GM18499 (cell line): Measurements from ENCODE around the gene IFI35.
"Not testable (repeated sequence)": the region's sequence is repeated elsewhere in the genome, so short reads cannot be mapped to it uniquely, and the experiment has no call there.

Source experiments
- ATAC-seq: cut with Tn5 transposase; IDR thresholded peaks from one replicate; pipeline ENCODE4 v1.9.1; 2021; ENCODE audit warnings: moderate number of reproducible peaks; ENCODE audit not compliant: insufficient read depth, unreplicated experiment

The IFI35 gene

GRCh38 chr17:43044024-43044423, 37.4 kb downstream of the IFI35 start:
- ATAC-seq = no peak

GRCh38 chr17:43051969-43052368, 45.4 kb downstream of the IFI35 start:
- ATAC-seq = no peak

DNA sequence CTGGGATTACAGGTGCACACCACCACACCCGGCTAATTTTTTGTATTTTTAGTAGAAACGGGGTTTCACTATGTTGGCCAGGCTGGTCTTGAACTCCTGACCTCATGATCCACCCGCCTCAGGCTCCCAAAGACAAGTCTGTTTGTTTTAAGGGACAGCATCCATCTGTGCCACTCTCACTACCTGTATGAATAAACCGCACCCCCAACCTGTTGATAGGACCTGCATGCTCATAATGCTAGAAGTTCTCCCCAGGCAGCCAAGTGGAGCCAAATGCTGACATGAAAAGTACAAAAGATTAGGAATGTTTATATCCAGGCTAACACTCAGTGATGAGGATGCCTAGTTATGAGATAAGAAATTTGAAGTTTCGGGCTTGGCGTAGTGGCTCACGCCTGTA, 46.4 kb downstream of the IFI35 start:
- ATAC-seq = not testable (repeated sequence)

DNA sequence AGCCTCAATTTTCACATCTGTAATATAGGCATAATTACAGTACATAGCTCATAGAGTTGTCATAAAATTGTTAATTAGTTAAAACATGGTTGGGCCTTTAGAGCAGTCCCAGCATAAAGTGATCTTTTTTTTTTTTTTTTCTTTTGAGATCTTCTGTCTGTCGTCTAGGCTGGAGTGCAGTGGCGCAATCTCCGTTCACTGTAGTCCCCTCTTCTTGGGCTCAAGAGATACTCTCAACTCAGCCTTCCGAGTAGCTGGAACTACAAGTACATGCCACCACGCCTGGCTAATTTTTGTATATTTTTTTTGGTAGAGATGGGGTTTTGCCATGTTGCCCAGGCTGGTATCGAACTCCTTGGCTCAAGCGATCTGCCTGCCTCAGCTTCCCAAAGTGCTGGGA, 49.5 kb downstream of the IFI35 start:
- no peak for ATAC-seq

DNA sequence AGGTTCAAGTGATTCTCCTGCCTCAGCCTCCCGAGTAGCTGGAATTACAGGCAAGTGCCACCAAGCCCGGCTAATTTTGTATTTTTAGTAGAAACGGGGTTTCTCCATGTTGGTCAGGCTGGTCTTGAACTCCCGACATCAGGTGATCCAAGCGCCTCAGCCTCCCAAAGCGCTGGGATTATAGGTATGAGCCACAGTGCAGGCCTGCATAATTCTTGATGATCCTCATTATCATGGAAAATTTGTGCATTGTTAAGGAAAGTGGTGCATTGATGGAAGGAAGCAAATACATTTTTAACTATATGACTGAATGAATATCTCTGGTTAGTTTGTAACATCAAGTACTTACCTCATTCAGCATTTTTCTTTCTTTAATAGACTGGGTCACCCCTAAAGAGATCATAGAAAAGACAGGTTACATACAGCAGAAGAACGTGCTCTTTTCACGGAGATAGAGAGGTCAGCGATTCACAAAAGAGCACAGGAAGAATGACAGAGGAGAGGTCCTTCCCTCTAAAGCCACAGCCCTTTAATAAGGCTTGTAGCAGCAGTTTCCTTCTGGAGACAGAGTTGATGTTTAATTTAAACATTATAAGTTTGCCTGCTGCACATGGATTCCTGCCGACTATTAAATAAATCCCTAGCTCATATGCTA, 56.5 kb downstream of the IFI35 start:
- ATAC-seq = no peak
